Activated CD4-positive, alpha-beta T cell treated with anti-CD3 and anti-CD28 coated beads, Interleukin-2, Interleukin-6, amounts not matched to agents 100 ng/mL and 50 ng/mL, durations not matched to agents 16 hours and 8 hours (primary cell): ENCODE results near the gene RAP1A.

Source experiments
- DNase-seq: peaks from one replicate; pipeline ENCODE4 v3.0.0-alpha.2; 2020

Gene RAP1A

GRCh38 chr1:111720977-111721786 lies 101.6 kb downstream of the RAP1A start:
- DNase-seq = no peak

- DNase-seq = no peak
Observed at GRCh38 chr1:111723091-111723806, 103.7 kb downstream of the RAP1A start.

GRCh38 chr1:111723871-111724270 lies 104.3 kb downstream of the RAP1A start:
- DNase-seq = no peak

GRCh38 chr1:111725192-111725591 lies 105.6 kb downstream of the RAP1A start:
- no peak for DNase-seq

GRCh38 chr1:111727056-111727455 lies 107.5 kb downstream of the RAP1A start:
- DNase-seq = no peak

- no peak for DNase-seq
Observed at GRCh38 chr1:111729271-111729921, 109.8 kb downstream of the RAP1A start.

- no peak for DNase-seq
Observed at GRCh38 chr1:111729946-111730681, 110.5 kb downstream of the RAP1A start.

- DNase-seq = no peak
Observed at GRCh38 chr1:111730706-111731105, 111.1 kb downstream of the RAP1A start.

- DNase-seq = no peak
Observed at GRCh38 chr1:111731956-111732355, 112.4 kb downstream of the RAP1A start.

- no peak for DNase-seq
Observed at GRCh38 chr1:111732718-111733117, 113.1 kb downstream of the RAP1A start.

- DNase-seq = peak; percentile 35
Observed at GRCh38 chr1:111733183-111733991, 113.8 kb downstream of the RAP1A start.

GRCh38 chr1:111733992-111734341 lies 114.4 kb downstream of the RAP1A start:
- DNase-seq = no peak

- DNase-seq = no peak
Observed at GRCh38 chr1:111734426-111734825, 114.8 kb downstream of the RAP1A start.

GRCh38 chr1:111734856-111735255 lies 115.3 kb downstream of the RAP1A start:
- no peak for DNase-seq

GRCh38 chr1:111735321-111735720 lies 115.7 kb downstream of the RAP1A start:
- DNase-seq = no peak

GRCh38 chr1:111735858-111736544 lies 116.4 kb downstream of the RAP1A start:
- no peak for DNase-seq

GRCh38 chr1:111736548-111737215 lies 117.1 kb downstream of the RAP1A start:
- DNase-seq = no peak

- DNase-seq = no peak
Observed at GRCh38 chr1:111737216-111738132, 117.9 kb downstream of the RAP1A start.

- DNase-seq = no peak
Observed at GRCh38 chr1:111738133-111738435, 118.5 kb downstream of the RAP1A start.
